T-helper 2 cell treated with Interferon-gamma antibody and Interleukin-4, amounts not matched to agents 5 μg/mL and 100 μg/mL, for 36 hours (primary cell): ENCODE measurements around the gene KRTAP12-3.
"Not testable (repeated sequence)": the region's sequence is repeated elsewhere in the genome, so short reads cannot be mapped to it uniquely, and the experiment has no call there.

Source experiments
- DNase-seq: peaks from one replicate; pipeline ENCODE4 v3.0.0; 2021; ENCODE audit warnings: low spot score
- H3K27ac Mint-ChIP-seq: one replicate; pipeline ENCODE4 v1.8.0; 2021; ENCODE audit warnings: mild to moderate bottlenecking, mixed read lengths
- H3K27me3 Mint-ChIP-seq: one replicate; pipeline ENCODE4 v1.8.0; 2021; ENCODE audit warnings: low read depth, mixed read lengths
- H3K36me3 Mint-ChIP-seq: one replicate; pipeline ENCODE4 v1.8.0; 2021; ENCODE audit warnings: low read depth, mixed read lengths
- H3K4me1 Mint-ChIP-seq: one replicate; pipeline ENCODE4 v1.8.0; 2021; ENCODE audit warnings: low read depth, mixed read lengths
- H3K4me3 Mint-ChIP-seq: one replicate; pipeline ENCODE4 v1.8.0; 2022; ENCODE audit warnings: mild to moderate bottlenecking, moderate library complexity, mixed read lengths
- H3K9me3 Mint-ChIP-seq: one replicate; pipeline ENCODE4 v1.8.0; 2021; ENCODE audit warnings: mixed read lengths

KRTAP12-3 gene

DNA sequence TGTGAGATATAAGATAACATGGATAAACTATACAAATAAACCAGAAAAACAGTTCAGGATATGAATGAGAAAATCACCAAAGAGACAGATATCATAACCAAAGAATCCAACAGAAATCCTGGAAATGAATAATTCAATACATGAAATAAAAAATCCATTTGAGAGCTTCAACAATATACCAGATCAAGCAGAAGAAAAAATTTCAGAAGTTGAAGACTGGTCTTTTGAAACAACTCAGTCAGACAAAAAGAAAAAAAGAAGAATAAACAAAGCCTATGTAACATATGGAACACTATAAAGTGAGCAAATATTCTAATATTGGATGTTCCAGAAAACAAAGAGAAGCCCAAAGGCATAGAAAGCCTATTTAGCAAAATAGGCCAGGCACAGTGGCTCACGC, 14.2 kb downstream of the KRTAP12-3 start:
- no peaks in the 10 kb centered on the region for H3K36me3 Mint-ChIP-seq
- no peak for DNase-seq
- H3K27me3 Mint-ChIP-seq = peaks cover 21% of the 10 kb centered on the region
- no peak overlapping the region for H3K27ac Mint-ChIP-seq
- no peak overlapping the region for H3K4me3 Mint-ChIP-seq
- H3K4me1 Mint-ChIP-seq = no peaks in the 10 kb centered on the region
- peaks cover 44% of the 10 kb centered on the region for H3K9me3 Mint-ChIP-seq

DNA sequence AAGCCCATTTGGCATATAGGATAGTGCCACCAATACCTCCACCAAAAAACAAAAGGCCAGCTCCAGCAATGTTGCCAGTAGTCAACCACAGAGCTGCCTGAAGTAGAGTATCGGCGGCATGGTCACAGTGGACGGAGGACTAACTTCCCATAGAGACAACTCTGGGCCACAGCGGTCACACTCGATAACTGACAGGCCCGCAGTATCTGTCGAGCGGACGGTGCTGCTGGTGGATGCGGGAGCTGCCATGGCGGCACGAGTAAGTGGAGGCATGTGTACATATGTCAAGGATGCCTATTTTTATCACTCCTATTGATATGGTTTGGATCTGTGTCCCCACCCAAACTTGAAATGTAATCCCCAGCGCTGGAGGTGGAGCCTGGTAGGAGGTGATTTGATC, 20.1 kb downstream of the KRTAP12-3 start:
- H3K27ac Mint-ChIP-seq = no peak overlapping the region

DNA sequence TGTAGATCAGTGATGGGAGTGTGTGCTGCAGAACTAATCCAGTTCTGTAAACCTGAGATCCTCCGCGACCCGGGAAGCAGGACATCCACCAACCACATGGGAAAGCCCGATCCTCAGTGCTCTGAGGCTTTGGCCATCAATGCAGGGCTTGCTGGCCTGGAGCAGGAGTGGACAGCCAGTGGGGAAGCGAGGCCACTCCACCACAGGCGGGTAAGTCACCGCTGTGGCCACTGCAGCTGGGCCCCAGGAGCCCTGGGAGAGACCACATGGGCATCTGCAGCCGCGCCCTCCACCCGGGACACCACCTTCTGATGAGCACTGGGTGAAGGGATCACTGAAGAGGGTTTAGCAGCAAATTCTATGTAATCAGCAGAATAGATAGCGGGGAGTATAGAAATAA, 23.4 kb downstream of the KRTAP12-3 start:
- Mint-ChIP-seq H3K27me3 (peaks cover 17% of the 10 kb centered on the region), H3K4me1 (peaks cover 5% of the 10 kb centered on the region), H3K27ac (no peak overlapping the region)

More for the DNA sequence above, 20.1 kb downstream of the KRTAP12-3 start:
- H3K4me3 Mint-ChIP-seq = no peak overlapping the region
- no peaks in the 10 kb centered on the region for H3K36me3 Mint-ChIP-seq
- H3K27me3 Mint-ChIP-seq = peaks cover 20% of the 10 kb centered on the region
- peaks cover 14% of the 10 kb centered on the region for H3K9me3 Mint-ChIP-seq
- no peak for DNase-seq
- H3K4me1 Mint-ChIP-seq = no peaks in the 10 kb centered on the region

DNA sequence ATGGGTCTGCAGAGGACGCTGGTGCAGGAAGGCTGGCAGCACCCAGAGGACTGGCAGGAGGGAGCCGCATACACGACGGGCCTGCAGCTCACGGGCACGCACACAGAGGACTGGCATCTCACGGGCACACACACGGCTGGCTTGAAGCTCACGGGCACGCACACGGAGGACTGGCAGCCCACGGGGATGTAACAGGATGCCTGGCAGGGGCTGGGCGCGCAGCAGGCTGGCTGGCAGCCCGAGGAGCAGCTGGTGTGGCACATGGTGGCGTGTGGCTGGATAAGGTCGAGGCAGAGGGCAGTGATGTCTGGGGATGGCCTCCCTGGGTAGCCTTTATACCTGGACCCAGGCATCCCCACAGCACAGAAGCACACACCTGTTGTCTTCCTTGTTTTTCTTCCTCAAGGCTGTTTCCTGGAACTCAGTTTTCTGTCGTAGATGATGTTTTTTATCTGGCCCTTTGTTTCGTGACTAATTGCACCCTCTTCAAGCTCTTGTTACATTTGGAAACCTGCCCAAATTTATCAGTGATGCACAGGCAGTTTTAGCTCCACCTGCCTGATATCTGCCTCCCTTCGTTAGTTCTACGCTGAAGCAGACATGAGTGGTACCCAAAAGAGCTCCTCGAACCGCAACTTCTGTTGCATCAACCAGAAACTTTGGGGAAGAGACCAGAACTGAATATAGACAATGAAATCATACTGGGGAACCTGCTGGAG, 24.3 kb downstream of the KRTAP12-3 start, which contains the start of gene KRTAP12-1:
KRTAP12-1 (minus strand) TSS at position 303 of the 719 bp plus-strand sequence; CDS start at position 263, 40 bp downstream.
- Mint-ChIP-seq H3K27me3 (peaks cover 17% of the 10 kb centered on the region), H3K9me3 (no peaks in the 10 kb centered on the region), H3K27ac (no peak within 1 kb of the TSS), H3K4me3 (no peak within 1 kb of the TSS), H3K4me1 (peaks cover 8% of the 10 kb centered on the region), H3K36me3 (no peaks in the 10 kb centered on the region)
- no peak for DNase-seq

More for the DNA sequence above, 23.4 kb downstream of the KRTAP12-3 start:
- no peaks in the 10 kb centered on the region for H3K9me3 Mint-ChIP-seq
- DNase-seq = no peak
- H3K36me3 Mint-ChIP-seq = no peaks in the 10 kb centered on the region
- no peak overlapping the region for H3K4me3 Mint-ChIP-seq

DNA sequence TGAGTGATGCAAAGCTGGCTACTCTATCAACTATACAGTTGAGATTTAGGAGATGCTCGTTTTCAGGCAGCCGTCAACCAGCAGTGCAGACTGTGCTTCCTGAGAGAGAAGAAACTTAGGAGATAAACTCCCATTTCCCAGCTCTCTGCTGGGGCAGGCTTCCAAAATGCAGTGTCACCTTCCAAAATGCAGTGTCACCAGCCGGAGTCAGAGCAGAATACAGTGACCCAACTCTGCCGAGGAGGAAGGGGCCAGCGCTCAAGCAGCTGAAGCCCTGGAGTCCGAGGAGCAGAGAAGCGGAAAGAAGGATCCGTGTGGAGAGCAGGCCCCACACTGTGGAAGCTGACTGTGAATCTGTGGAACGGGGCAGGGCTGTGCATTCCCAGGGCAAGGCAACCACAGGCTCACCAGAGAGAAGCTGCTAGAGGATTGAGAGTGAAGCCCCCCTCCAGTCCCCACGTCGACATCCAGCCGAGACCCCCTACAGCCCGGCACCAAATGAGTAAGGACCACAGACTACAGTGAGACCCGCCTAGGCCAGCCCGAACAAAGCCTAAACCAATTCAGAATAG, 24.9 kb downstream of the KRTAP12-3 start:
- peaks cover 8% of the 10 kb centered on the region for H3K4me1 Mint-ChIP-seq
- H3K36me3 Mint-ChIP-seq = no peaks in the 10 kb centered on the region
- H3K9me3 Mint-ChIP-seq = no peaks in the 10 kb centered on the region
- H3K27me3 Mint-ChIP-seq = peaks cover 17% of the 10 kb centered on the region
- H3K4me3 Mint-ChIP-seq = no peak overlapping the region
- DNase-seq = peak; percentile 1
- no peak overlapping the region for H3K27ac Mint-ChIP-seq

DNA sequence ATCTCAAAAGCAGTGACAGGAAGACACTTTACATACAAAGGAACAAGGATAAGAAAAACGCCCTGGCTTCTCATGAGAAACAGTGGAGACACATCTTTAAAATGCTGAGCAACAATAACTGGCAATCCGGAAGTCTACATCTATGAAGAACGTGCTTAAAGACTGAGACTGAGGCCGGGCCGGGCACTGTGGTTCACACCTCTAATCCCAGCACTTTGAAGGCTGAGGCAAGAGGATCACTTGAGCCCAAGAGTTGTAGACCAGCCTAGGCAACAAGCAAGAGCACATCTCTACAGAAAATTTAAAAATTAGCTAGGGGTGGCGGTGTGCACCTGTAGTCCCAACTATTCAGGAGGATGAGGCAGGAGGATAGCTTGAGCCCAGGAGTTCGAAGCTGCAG, 26.3 kb downstream of the KRTAP12-3 start:
- H3K36me3 Mint-ChIP-seq = no peaks in the 10 kb centered on the region
- no peak overlapping the region for H3K4me3 Mint-ChIP-seq
- peak; percentile 0 for DNase-seq
- H3K4me1 Mint-ChIP-seq = peaks cover 8% of the 10 kb centered on the region
- no peaks in the 10 kb centered on the region for H3K9me3 Mint-ChIP-seq
- H3K27ac Mint-ChIP-seq = no peak overlapping the region
- peaks cover 17% of the 10 kb centered on the region for H3K27me3 Mint-ChIP-seq

GRCh38 chr21:44684483-44684882, 26.8 kb downstream of the KRTAP12-3 start:
- Mint-ChIP-seq H3K36me3 (no peaks in the 10 kb centered on the region), H3K27ac (no peak overlapping the region), H3K4me3 (no peak overlapping the region), H3K4me1 (peaks cover 8% of the 10 kb centered on the region), H3K27me3 (peaks cover 14% of the 10 kb centered on the region), H3K9me3 (no peaks in the 10 kb centered on the region)
- peak; percentile 0 for DNase-seq

GRCh38 chr21:44685050-44685449, 27.3 kb downstream of the KRTAP12-3 start:
- not testable (repeated sequence) for H3K4me3 Mint-ChIP-seq, H3K9me3 Mint-ChIP-seq, H3K27ac Mint-ChIP-seq, H3K4me1 Mint-ChIP-seq, H3K36me3 Mint-ChIP-seq
- DNase-seq = peak; percentile 1
- H3K27me3 Mint-ChIP-seq = peaks cover 14% of the 10 kb centered on the region

GRCh38 chr21:44686000-44686781, 28.5 kb downstream of the KRTAP12-3 start:
- no peaks in the 10 kb centered on the region for H3K36me3 Mint-ChIP-seq
- H3K27ac Mint-ChIP-seq = no peak overlapping the region
- DNase-seq = peak; percentile 1
- no peaks in the 10 kb centered on the region for H3K9me3 Mint-ChIP-seq
- peaks cover 20% of the 10 kb centered on the region for H3K27me3 Mint-ChIP-seq
- H3K4me3 Mint-ChIP-seq = no peak overlapping the region
- peaks cover 8% of the 10 kb centered on the region for H3K4me1 Mint-ChIP-seq

GRCh38 chr21:44686843-44687561, 29.3 kb downstream of the KRTAP12-3 start:
- Mint-ChIP-seq H3K9me3 (no peaks in the 10 kb centered on the region), H3K27me3 (peaks cover 24% of the 10 kb centered on the region), H3K4me3 (no peak overlapping the region), H3K4me1 (peaks cover 8% of the 10 kb centered on the region), H3K27ac (no peak overlapping the region), H3K36me3 (no peaks in the 10 kb centered on the region)
- DNase-seq = no peak

DNA sequence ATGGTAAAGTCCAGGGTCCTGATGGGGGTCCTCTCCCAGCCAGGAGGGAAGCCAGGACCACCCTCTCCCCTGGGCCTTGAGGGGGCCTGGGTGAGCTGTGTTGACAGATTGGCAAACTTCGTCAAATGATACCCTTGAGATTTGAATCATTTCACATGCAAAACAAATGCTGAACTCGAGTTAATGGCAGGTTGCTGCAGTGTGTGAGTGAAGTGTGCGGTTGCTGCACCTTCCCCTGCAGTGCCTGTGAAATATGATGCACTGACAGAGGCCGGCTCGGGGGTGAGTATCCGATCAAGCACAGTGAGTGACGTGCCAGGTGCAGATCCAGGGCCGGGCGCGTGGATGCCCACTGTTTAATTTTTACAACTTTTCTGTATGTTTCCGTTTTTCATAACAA, 29.9 kb downstream of the KRTAP12-3 start:
- Mint-ChIP-seq H3K4me3 (no peak overlapping the region), H3K27me3 (peaks cover 21% of the 10 kb centered on the region), H3K36me3 (no peaks in the 10 kb centered on the region), H3K9me3 (peaks cover 5% of the 10 kb centered on the region), H3K4me1 (peaks cover 8% of the 10 kb centered on the region), H3K27ac (no peak overlapping the region)
- DNase-seq = no peak

GRCh38 chr21:44689740-44690139, 32.0 kb downstream of the KRTAP12-3 start:
- Mint-ChIP-seq H3K27me3 (peaks cover 25% of the 10 kb centered on the region), H3K9me3 (peaks cover 13% of the 10 kb centered on the region)
- not testable (repeated sequence) for H3K27ac Mint-ChIP-seq, H3K4me1 Mint-ChIP-seq, DNase-seq, H3K4me3 Mint-ChIP-seq, H3K36me3 Mint-ChIP-seq

DNA sequence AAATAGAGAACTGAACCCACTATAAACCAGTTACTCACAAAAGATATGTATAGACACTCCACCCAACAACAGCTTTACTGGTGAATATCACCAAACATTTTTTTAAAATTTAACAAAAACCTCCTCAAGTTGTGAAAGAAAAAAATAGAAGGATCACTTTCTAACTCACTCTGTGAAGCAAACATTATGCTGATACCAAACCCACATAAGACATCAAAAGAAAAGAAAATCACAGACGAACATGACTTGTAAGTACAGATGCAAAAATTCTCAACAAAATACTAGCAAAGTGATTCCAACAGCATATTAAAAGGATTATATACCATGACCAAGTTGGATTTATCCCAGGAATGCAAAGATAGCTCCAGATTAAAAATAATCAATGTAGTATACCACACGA, 34.0 kb downstream of the KRTAP12-3 start:
- Mint-ChIP-seq H3K27me3 (peaks cover 34% of the 10 kb centered on the region), H3K9me3 (peaks cover 13% of the 10 kb centered on the region), H3K4me3 (no peak overlapping the region), H3K27ac (no peak overlapping the region), H3K4me1 (peaks cover under 1% of the 10 kb centered on the region), H3K36me3 (no peaks in the 10 kb centered on the region)
- DNase-seq = no peak
